ENCODE data around the gene TRIM71. TPM values are rescaled to one million over a fixed set of nuclear protein-coding genes. Genes with fewer than 3 reads are reported as not detected.
"Not testable (repeated sequence)": the region's sequence is repeated elsewhere in the genome, so short reads cannot be mapped to it uniquely, and the experiment has no call there.

Gene TRIM71
- total RNA-seq, 1 donor from 2014 or later, result 0.65 TPM

GRCh38 chr3:32934150-32934742 lies 116.4 kb downstream of the TRIM71 start:
- DNase-seq (ENCODE audit: low read depth), result peak; percentile 16

DNA sequence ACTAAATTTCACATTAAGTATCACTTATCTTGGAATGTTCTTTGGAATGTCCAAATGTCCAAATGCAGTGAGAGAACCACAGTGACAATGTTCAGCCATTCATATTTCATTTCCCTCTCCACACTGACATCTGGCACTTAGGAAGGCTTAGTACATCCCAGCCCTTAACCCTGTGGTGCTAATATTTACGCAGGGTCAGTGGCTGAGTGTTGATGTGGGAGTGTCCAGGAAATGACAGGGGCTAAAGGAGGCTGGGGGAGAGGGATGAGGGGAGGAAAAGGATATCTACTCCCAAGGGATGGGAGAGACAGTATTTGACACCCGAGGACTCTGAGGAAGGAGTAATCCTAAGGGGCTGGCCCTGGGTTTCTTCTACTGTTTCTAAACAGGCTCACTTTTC lies 119.5 kb downstream of the TRIM71 start:
- no peak for DNase-seq (ENCODE audit: low read depth)

GRCh38 chr3:32939531-32940284 lies 121.9 kb downstream of the TRIM71 start:
- not testable (repeated sequence) for DNase-seq (ENCODE audit: low read depth)

DNA sequence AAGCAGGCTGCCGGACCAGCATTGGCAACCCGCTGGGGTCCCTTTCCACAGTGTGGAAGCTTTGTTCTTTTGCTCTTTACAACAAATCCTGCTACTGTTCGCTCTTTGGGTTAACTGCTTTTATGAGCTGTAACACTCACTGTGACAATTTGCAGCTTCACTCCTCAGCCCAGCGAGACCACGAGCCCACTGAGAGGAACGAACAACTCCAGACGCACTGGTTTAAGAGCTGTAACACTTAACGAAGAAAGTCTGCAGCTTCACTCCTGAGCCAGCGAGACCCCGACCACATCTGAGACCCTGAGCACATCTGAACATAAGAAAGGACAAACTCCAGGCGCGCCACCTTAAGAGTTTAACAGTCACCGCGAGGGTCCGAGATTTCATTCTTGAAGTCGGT lies 122.9 kb downstream of the TRIM71 start:
- DNase-seq (ENCODE audit: low read depth), result no peak

DNA sequence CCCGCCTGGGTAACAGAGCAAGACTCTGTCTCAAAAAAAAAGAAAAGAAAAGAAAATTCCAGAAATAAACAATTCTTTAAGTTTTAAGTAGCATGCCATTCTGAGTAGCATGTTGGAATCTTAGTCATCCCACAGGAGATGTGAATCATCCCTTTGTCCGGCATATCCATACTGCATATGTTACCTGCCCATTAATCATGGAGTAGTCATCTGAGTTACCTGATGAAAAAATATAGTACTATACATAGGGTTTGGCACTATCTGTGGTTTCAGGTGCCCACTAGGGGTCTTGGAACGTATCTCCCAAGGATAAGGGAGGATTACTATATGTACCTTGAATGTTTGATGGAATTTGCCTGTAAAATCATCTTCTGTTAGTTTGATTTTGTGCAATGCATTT lies 127.3 kb downstream of the TRIM71 start:
- peak; percentile 33 for DNase-seq (ENCODE audit: low read depth)

DNA sequence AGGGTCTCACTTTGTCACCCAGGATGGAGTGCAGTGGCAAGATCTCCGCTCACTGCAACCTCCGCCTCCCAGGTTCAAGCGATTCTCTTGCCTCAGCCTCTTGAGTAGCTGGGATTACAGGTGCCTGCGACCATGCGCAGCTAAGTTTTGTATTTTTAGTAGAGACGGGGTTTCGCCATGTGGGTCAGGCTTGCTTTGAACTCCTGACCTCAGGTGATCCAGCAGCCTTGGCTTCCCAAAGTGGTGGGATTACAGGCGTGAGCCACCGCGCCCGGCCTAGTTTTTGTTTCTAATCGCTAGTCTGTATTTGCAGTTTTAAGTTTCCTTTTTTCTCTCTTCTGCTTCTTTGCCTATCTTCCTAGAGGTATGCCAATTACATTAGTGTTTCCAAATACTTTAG lies 127.8 kb downstream of the TRIM71 start:
- not testable (repeated sequence) for DNase-seq (ENCODE audit: low read depth)

DNA sequence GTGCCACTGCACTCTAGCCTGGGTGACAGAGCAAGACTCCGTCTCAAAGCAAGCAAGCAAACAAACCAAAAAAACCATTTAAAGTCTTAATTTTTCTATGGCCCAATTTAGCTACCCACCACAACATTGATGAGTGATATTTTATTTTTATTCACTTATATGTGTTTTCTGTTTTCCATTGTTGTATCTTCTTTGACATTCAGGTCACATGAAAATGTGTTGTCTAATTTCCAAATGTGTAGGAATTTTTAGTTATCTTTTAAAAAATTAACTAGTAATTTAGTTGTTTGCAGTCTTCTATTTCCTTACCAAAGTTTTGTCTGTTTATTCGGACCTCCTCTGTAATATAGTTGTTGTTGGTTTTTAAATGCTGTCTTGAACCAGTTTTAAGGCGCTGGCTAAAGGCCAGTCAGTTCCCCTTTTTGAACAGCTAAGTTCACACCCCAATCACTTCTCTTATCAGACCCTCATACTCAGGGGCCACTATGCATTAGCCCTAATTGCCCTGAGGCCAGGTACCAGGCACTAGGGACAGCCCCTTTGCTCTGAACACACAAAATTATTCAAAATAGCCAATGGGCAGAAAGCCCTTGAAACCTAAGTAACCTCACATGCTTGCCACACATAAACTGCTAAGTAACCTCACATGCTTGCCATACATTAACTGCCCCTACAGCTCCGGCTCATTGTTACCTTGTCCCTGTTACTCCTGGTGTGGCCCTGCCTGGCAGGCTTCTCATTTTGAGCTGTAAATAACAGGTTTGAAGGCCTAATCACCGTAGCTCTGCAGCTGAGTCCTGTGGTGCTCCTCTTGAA lies 129.4 kb downstream of the TRIM71 start:
- DNase-seq (ENCODE audit: low read depth), result no peak

Other genes with a start within 250 kb of the TRIM71 start
- gene DYNC1LI1, start 247.1 kb upstream of the TRIM71 start, total RNA-seq, result 46.7 and 53.7 TPM in 2 replicates
- 21.7 and 24.3 TPM in 2 replicates for gene CNOT10, start 132.8 kb upstream of the TRIM71 start, total RNA-seq
- gene CCR4, start 133.6 kb downstream of the TRIM71 start, total RNA-seq, result not detected in 2 replicates